Measurements from ENCODE around the gene TFDP1.
A peak's percentile ranks its signal among the peaks of the same experiment; 100 is the strongest.

The TFDP1 gene

GRCh38 chr13:113584205-113584869, at the start of gene TFDP1:
TFDP1 (plus strand) TSS chr13:113584753; CDS start chr13:113585838, 1,085 bp downstream.
- H3K4me3 ChIP-seq (ENCODE audit: control insufficient read depth, low read depth, low read length) = peak within 1 kb of the TSS; percentile 60
- no peak for TF ChIP-seq CTCF (conservative IDR thresholded peaks at IDR 0.05; ENCODE audit: control insufficient read depth, insufficient read depth, low read depth, low read length)
- DNase-seq (ENCODE audit: low read depth) = peak; percentile 81

GRCh38 chr13:113535381-113535781, 49.2 kb upstream of the TFDP1 start:
- H3K4me3 ChIP-seq (ENCODE audit: control insufficient read depth, low read depth, low read length) = no peak overlapping the region
- TF ChIP-seq CTCF (conservative IDR thresholded peaks at IDR 0.05; ENCODE audit: control insufficient read depth, insufficient read depth, low read depth, low read length) = no peak
- no peak for DNase-seq (ENCODE audit: low read depth)

GRCh38 chr13:113536461-113537110, 48.0 kb upstream of the TFDP1 start:
- H3K4me3 ChIP-seq (ENCODE audit: control insufficient read depth, low read depth, low read length) = no peak overlapping the region
- TF ChIP-seq CTCF (conservative IDR thresholded peaks at IDR 0.05; ENCODE audit: control insufficient read depth, insufficient read depth, low read depth, low read length) = no peak
- DNase-seq (ENCODE audit: low read depth) = no peak

- DNase-seq (ENCODE audit: low read depth) = no peak
- TF ChIP-seq CTCF (conservative IDR thresholded peaks at IDR 0.05; ENCODE audit: control insufficient read depth, insufficient read depth, low read depth, low read length) = no peak
- H3K4me3 ChIP-seq (ENCODE audit: control insufficient read depth, low read depth, low read length) = no peak overlapping the region
Measured at GRCh38 chr13:113537205-113537604, 47.3 kb upstream of the TFDP1 start.

GRCh38 chr13:113537909-113538688, 46.5 kb upstream of the TFDP1 start:
- TF ChIP-seq CTCF (conservative IDR thresholded peaks at IDR 0.05; ENCODE audit: control insufficient read depth, insufficient read depth, low read depth, low read length) = no peak
- H3K4me3 ChIP-seq (ENCODE audit: control insufficient read depth, low read depth, low read length) = no peak overlapping the region
- DNase-seq (ENCODE audit: low read depth) = no peak

GRCh38 chr13:113538689-113539058, 45.9 kb upstream of the TFDP1 start:
- no peak overlapping the region for H3K4me3 ChIP-seq (ENCODE audit: control insufficient read depth, low read depth, low read length)
- no peak for TF ChIP-seq CTCF (conservative IDR thresholded peaks at IDR 0.05; ENCODE audit: control insufficient read depth, insufficient read depth, low read depth, low read length)
- DNase-seq (ENCODE audit: low read depth) = no peak

All from fibroblast of mammary gland (primary cell).